ENCODE data around the gene FAM20C. TPM values are rescaled to one million over a fixed set of nuclear protein-coding genes. Genes with fewer than 3 reads are reported as not detected.
"Not testable (repeated sequence)": the region's sequence is repeated elsewhere in the genome, so short reads cannot be mapped to it uniquely, and the experiment has no call there.

FAM20C gene
- total RNA-seq, 2 donors from 2014 or later, result 1.4 to 2.8 TPM

DNA sequence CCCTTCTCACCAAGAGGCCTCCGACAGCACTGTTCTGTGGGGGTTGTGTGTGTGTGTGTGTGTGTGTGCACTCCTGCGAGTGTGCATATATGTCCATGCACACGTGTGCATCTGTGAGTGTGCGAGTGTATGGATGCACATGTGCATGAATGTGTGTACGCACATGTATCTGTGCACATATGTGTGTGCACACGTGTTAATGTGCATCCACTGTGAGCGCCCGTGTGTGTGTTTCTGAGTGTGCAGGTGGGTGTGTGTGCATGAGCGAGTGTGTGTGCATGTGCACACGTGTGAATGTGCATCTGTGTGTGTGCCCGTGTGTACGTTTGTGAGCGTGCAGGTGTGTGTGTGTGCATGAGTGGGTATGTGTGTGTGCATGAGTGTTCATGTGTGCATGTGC, 49.1 kb downstream of the FAM20C start:
- Mint-ChIP-seq H3K27me3 (peaks cover 3% of the 10 kb centered on the region), H3K27ac (no peak overlapping the region), H3K4me1 (peaks cover 2% of the 10 kb centered on the region), H3K36me3 (ENCODE audit: low read depth) (no peaks in the 10 kb centered on the region), H3K4me3 (no peak overlapping the region)
- DNase-seq (no peak), ATAC-seq (no peak)
- H3K9me3 ChIP-seq (ENCODE audit: control insufficient read depth, low read length, poor library complexity, severe bottlenecking), result no peaks in the 10 kb centered on the region

DNA sequence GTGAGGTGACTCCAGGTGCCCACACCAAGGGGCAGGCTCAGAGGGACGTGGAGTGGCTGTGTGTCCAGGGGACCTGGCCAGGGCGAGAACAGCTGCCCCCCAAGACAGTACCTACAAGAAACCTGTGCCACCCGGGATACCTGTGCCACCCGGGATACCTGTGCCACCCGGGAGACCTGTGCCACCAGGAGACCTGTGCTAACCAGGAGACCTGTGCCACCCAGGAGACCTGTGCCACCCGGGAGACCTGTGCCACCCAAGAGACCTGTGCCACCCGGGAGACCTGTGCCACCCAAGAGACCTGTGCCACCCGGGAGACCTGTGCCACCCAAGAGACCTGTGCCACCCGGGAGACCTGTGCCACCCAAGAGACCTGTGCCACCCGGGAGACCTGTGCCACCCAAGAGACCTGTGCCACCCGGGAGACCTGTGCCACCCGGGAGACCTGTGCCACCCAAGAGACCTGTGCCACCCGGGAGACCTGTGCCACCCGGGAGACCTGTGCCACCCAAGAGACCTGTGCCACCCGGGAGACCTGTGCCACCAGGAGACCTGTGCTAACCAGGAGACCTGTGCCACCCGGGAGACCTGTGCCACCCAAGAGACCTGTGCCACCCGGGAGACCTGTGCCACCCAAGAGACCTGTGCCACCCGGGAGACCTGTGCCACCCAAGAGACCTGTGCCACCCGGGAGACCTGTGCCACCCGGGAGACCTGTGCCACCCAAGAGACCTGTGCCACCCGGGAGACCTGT, 50.6 kb downstream of the FAM20C start:
- H3K9me3 ChIP-seq (ENCODE audit: control insufficient read depth, low read length, poor library complexity, severe bottlenecking); H3K4me1 Mint-ChIP-seq; ATAC-seq; H3K27me3 Mint-ChIP-seq; DNase-seq; H3K27ac Mint-ChIP-seq; H3K36me3 Mint-ChIP-seq (ENCODE audit: low read depth); H3K4me3 Mint-ChIP-seq: not testable (repeated sequence)

DNA sequence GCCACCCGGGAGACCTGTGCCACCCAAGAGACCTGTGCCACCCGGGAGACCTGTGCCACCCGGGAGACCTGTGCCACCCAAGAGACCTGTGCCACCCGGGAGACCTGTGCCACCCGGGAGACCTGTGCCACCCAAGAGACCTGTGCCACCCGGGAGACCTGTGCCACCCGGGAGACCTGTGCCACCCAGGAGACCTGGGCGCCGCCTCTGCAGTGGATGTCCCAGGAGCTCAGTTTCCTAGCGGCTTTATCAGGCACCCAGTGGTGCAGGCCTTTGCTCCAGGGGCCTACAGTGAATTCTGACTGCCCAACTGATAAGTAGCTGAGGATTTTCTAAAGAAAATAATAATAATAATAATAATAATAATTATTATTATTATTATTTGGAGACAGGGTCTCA, 51.2 kb downstream of the FAM20C start:
- H3K36me3 Mint-ChIP-seq (ENCODE audit: low read depth); H3K27me3 Mint-ChIP-seq; DNase-seq; H3K9me3 ChIP-seq (ENCODE audit: control insufficient read depth, low read length, poor library complexity, severe bottlenecking); H3K4me1 Mint-ChIP-seq; ATAC-seq; H3K27ac Mint-ChIP-seq; H3K4me3 Mint-ChIP-seq: not testable (repeated sequence)

DNA sequence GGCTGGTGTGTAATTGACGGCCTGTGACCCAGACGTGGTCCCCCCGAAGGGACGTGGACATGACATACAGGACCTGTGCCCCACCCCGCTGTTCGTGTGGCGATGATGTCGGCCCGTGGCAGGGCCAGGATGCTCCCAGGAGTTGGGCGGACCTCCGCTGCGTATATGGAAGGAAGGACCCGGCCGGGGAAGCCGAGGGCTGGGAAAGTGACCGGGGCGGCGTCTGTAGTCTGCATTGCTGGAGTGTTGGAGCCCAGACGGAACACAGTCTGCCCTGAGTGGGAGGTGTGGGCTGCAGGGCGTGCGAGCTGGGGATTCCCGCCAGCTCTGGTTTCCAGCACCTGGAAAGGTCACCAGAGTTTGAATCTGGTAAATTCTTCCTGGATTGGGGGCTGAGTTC, 52.6 kb downstream of the FAM20C start:
- DNase-seq (no peak), ATAC-seq (no peak)
- no peaks in the 10 kb centered on the region for H3K36me3 Mint-ChIP-seq (ENCODE audit: low read depth)
- H3K4me3 Mint-ChIP-seq, result no peak overlapping the region
- H3K27me3 Mint-ChIP-seq, result peaks cover 6% of the 10 kb centered on the region
- no peak overlapping the region for H3K27ac Mint-ChIP-seq
- no peaks in the 10 kb centered on the region for H3K9me3 ChIP-seq (ENCODE audit: control insufficient read depth, low read length, poor library complexity, severe bottlenecking)
- H3K4me1 Mint-ChIP-seq, result peaks cover 5% of the 10 kb centered on the region

DNA sequence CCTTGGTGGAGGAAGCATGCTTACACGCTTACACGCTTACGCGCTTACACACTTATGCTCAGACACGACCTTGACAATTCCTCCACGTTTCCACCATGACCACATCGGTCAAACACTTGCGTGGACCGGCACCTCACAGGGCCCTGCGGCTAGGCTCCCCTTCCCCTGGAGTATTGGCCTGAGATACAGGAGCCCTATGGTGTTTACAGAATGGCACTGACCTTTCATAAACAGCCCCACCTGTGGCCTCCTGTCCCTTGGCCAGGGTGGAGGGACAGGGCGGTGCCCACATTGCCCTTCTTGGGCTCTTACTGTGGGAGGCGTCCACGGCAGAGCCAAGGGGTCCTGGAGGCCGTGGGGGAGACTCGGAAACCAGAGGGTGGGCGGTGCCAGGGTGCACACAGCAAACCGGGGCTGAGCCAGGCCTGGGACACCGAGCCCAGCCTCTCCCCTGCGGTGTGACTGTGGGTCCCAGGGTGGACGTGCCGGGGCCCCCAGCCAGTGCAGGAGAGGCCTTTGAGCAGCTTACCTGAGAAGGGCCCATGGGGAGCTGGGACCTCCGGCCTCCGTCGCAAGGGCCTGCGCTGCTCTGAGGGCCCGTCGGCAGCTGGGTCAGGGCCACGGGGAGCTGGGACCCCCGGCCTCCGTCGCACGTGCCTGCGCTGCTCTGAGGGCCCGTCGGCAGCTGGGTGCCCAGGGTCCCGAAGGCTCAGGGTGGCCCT, 53.4 kb downstream of the FAM20C start:
- ATAC-seq, result no peak
- no peaks in the 10 kb centered on the region for H3K9me3 ChIP-seq (ENCODE audit: control insufficient read depth, low read length, poor library complexity, severe bottlenecking)
- Mint-ChIP-seq H3K4me1 (peaks cover 5% of the 10 kb centered on the region), H3K4me3 (no peak overlapping the region), H3K27me3 (peaks cover 6% of the 10 kb centered on the region), H3K36me3 (ENCODE audit: low read depth) (no peaks in the 10 kb centered on the region), H3K27ac (no peak overlapping the region)
- no peak for DNase-seq

DNA sequence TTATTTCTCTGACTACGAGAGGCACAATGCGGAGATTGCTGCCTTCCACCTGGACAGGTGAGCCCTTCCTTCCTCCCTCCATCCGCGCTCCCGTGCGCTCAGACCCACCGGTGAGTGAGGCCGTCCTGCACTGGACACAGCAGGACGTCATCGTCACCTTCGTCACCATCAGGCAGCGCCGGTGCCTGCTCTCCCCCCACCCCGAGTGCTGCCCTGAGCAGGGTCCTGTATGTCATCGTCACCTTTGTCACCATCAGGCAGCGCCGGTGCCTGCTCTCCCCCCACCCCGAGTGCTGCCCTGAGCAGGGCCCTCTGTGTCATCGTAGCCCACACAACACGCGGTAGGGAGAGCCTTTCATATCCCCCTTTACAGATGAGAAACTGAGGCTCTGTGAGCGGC, 54.1 kb downstream of the FAM20C start:
- H3K4me1 Mint-ChIP-seq, result peaks cover 5% of the 10 kb centered on the region
- H3K27me3 Mint-ChIP-seq, result peaks cover 6% of the 10 kb centered on the region
- H3K4me3 Mint-ChIP-seq, result no peak overlapping the region
- H3K9me3 ChIP-seq (ENCODE audit: control insufficient read depth, low read length, poor library complexity, severe bottlenecking), result no peaks in the 10 kb centered on the region
- no peak overlapping the region for H3K27ac Mint-ChIP-seq
- ATAC-seq (no peak), DNase-seq (no peak)
- H3K36me3 Mint-ChIP-seq (ENCODE audit: low read depth), result no peaks in the 10 kb centered on the region

DNA sequence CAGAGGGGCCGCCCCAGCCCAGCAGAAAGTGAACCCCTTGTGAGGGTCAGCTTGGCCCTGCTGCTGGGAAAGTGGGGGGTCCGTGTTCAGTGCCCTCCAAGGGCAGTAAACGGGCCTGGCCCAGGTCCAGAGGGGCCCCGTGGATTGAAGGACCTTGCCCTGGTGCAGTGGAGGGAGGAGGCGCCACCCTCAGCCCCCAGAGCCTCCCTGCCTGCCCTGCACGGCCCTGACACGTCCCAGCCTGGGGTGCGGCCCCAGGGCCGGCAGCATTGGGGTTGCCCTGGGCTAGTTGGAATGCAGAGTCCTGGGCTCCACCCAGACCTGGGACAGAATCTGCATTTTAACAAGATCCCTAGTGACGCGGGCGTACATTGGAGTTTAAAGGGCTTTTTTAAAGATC, 54.8 kb downstream of the FAM20C start:
- H3K9me3 ChIP-seq (ENCODE audit: control insufficient read depth, low read length, poor library complexity, severe bottlenecking), result no peaks in the 10 kb centered on the region
- H3K4me3 Mint-ChIP-seq, result no peak overlapping the region
- ATAC-seq (no peak), DNase-seq (no peak)
- H3K27me3 Mint-ChIP-seq, result peaks cover 6% of the 10 kb centered on the region
- no peaks in the 10 kb centered on the region for H3K36me3 Mint-ChIP-seq (ENCODE audit: low read depth)
- no peak overlapping the region for H3K27ac Mint-ChIP-seq
- H3K4me1 Mint-ChIP-seq, result peaks cover 5% of the 10 kb centered on the region

DNA sequence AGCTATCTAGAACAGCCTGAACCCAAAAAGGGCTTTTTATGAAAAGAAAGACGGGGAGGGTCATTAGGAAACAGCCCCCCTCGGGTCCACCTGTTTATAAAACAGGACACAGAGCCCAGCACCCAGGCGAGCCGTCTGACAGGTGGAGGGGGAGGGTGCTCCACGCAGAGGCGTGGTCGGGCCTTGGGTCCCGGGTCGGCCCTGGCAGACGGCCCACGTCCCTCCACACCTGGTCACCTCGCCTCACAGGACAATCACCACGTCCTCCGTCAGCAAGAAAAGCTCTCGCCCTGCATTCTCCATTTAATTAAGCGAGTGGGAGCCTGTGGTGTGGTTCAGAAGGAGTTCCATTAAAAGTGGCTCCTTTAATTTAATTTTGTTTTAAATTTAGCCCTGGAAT, 55.3 kb downstream of the FAM20C start:
- no peak for DNase-seq
- no peak for ATAC-seq
- no peaks in the 10 kb centered on the region for H3K9me3 ChIP-seq (ENCODE audit: control insufficient read depth, low read length, poor library complexity, severe bottlenecking)
- H3K27me3 Mint-ChIP-seq, result peaks cover 6% of the 10 kb centered on the region
- no peaks in the 10 kb centered on the region for H3K36me3 Mint-ChIP-seq (ENCODE audit: low read depth)
- no peak overlapping the region for H3K4me3 Mint-ChIP-seq
- no peak overlapping the region for H3K27ac Mint-ChIP-seq
- H3K4me1 Mint-ChIP-seq, result peaks cover 5% of the 10 kb centered on the region

DNA sequence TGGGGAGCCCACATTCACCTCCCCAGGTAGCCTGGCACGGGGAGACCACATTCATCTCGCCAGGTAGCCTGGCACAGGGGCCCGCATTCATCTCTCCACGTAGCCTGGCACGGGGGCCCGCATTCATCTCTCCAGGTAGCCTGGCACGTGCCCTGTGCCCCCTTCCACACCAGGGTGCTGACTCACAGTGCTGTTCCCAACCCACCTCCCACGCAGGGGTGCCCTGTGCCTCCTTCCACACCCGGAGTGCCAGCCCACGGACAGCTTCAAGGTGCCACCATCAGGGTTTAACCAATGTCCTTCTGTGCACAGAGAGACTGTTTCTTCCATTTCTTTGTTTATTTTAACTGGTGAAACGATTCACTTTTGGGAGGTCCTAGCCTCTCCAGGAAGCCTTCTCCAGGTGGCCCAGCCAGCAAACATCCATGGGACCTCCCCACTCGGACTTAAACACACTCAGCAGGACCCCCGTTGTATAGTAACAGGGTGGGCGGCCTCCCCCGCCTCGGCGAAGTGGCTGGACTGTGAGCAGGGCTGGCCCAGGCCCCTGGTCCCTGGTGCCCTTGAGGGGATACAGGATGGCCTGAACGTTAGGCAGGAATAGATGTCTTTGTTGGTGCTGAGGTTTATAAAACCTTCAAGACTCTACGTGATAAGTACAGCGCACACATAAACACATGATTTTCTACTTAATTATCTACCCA, 56.5 kb downstream of the FAM20C start:
- Mint-ChIP-seq H3K4me1 (peaks cover 5% of the 10 kb centered on the region), H3K27me3 (peaks cover 12% of the 10 kb centered on the region), H3K27ac (no peak overlapping the region)

DNA sequence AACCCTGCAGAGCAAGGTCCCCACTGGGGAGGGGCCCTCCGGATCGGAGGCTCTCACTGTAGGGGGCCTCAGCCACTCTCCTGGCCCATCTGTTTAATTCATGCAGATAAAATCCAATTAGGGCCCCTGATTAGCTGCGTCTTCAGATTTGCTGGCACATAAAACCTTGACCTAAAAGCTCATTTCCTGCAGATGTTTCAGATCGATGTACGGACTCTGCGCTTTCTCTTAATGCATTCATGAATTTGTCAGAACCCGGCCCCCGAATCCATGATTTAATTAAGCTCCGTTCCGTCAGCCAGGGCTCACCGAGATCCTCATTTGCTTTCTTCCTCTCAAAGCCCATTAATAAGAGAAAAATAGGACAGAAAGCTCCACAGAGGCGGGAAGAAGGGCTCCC, 57.6 kb downstream of the FAM20C start:
- no peak for ATAC-seq
- peaks cover 16% of the 10 kb centered on the region for H3K27me3 Mint-ChIP-seq
- no peak for DNase-seq

More for the DNA sequence above, 56.5 kb downstream of the FAM20C start:
- no peak for DNase-seq
- no peaks in the 10 kb centered on the region for H3K9me3 ChIP-seq (ENCODE audit: control insufficient read depth, low read length, poor library complexity, severe bottlenecking)
- ATAC-seq, result no peak
- H3K36me3 Mint-ChIP-seq (ENCODE audit: low read depth), result no peaks in the 10 kb centered on the region
- H3K4me3 Mint-ChIP-seq, result no peak overlapping the region

DNA sequence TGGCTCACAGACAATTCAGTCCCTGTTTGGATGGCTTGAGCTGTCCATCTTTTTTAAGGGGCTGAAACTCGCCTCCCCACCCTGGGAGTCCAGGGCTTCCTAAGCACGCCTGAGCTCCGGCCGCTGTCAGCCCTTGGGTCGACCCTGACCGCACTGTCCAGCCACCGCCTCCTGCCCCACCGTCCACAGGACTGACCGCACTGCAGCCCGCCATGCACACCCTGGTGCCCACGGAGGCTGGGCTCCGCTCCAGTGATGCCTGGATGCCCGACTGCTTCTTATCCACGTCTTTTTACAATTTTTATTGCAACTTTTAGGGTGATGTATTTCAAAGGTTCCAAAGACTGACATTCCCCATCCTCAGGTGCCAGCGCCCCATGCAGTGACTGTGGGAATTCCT, 58.2 kb downstream of the FAM20C start:
- Mint-ChIP-seq H3K27me3 (peaks cover 16% of the 10 kb centered on the region), H3K27ac (no peak overlapping the region), H3K4me1 (peaks cover 5% of the 10 kb centered on the region), H3K36me3 (ENCODE audit: low read depth) (no peaks in the 10 kb centered on the region), H3K4me3 (no peak overlapping the region)
- H3K9me3 ChIP-seq (ENCODE audit: control insufficient read depth, low read length, poor library complexity, severe bottlenecking), result no peaks in the 10 kb centered on the region
- no peak for DNase-seq
- no peak for ATAC-seq

More for the DNA sequence above, 57.6 kb downstream of the FAM20C start:
- Mint-ChIP-seq H3K27ac (no peak overlapping the region), H3K4me1 (peaks cover 5% of the 10 kb centered on the region), H3K4me3 (no peak overlapping the region), H3K36me3 (ENCODE audit: low read depth) (no peaks in the 10 kb centered on the region)
- no peaks in the 10 kb centered on the region for H3K9me3 ChIP-seq (ENCODE audit: control insufficient read depth, low read length, poor library complexity, severe bottlenecking)

DNA sequence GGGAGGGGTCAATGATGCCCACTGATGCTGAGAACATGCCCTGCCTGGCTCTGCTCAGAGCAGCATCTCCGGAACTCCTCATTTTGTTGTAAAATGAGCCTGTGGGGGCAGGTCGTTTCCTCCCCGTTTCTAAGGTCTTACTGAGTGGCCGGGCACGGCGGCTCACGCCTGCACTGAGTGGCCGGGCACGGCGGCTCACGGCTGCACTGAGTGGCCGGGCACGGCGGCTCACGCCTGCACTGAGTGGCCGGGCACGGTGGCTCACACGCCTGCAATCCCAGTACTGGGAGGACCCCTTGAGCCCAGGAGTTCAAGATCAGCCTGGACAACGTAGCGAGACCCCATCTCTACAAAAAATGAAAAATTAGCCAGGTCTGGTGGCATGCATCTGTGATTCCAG, 58.6 kb downstream of the FAM20C start:
- no peak overlapping the region for H3K27ac Mint-ChIP-seq
- no peak for DNase-seq
- H3K4me3 Mint-ChIP-seq, result no peak overlapping the region

DNA sequence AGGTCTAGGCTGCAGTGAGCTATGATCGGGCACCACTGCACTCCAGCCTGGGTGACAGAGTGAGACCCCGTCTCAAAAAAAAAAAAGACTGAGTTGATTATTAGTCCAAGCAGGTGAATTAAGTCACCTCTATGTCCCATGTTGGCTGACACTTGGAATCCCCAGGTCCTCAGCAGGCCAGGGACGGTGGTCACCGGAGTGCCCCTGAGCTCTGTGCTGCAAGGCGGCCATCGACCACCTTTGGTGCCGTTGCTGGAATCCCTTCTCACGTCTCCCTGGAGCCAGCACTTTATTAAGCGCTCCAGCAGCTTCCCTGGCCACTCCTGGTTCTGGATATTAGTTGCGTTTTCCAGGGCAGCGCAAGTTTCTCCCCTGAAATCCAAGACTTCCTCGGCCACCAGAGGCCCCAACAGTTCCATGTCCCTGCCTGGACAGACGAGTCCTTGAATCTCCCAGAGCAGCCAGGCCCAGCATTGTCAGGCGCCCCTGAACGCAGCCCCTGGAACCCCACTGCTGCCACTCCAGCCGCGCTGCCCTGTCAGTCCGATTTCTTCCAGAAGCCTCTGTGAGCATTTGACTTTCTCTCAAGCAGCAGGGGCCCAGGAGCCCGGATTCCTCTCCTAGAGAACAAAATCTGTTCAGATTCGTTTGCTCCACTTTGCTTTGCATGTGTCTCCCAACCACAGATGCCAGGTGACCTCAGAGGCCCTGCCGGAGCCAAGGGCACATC, 59.2 kb downstream of the FAM20C start:
- no peak for DNase-seq
- H3K9me3 ChIP-seq (ENCODE audit: control insufficient read depth, low read length, poor library complexity, severe bottlenecking), result no peaks in the 10 kb centered on the region
- no peak for ATAC-seq

More for the DNA sequence above, 58.6 kb downstream of the FAM20C start:
- no peak for ATAC-seq
- H3K27me3 Mint-ChIP-seq, result peaks cover 16% of the 10 kb centered on the region
- peaks cover 5% of the 10 kb centered on the region for H3K4me1 Mint-ChIP-seq
- H3K9me3 ChIP-seq (ENCODE audit: control insufficient read depth, low read length, poor library complexity, severe bottlenecking), result no peaks in the 10 kb centered on the region
- no peaks in the 10 kb centered on the region for H3K36me3 Mint-ChIP-seq (ENCODE audit: low read depth)

More for the DNA sequence above, 59.2 kb downstream of the FAM20C start:
- peaks cover 13% of the 10 kb centered on the region for H3K27me3 Mint-ChIP-seq
- H3K4me1 Mint-ChIP-seq, result peaks cover 2% of the 10 kb centered on the region
- no peak overlapping the region for H3K4me3 Mint-ChIP-seq
- H3K36me3 Mint-ChIP-seq (ENCODE audit: low read depth), result no peaks in the 10 kb centered on the region
- H3K27ac Mint-ChIP-seq, result no peak overlapping the region

Measured in T-helper 17 cell (primary cell).